OCI-LY3 (cell line): ENCODE results near the gene GPR84.

Experiments used
- H2AFZ ChIP-seq: fragments of 200-600, 300-600 bp; shearing (Covaris generic); 2 replicates; pipeline ENCODE4 v1.6.0; 2014; ENCODE audit warnings: antibody characterized with exemption, low read depth, low read length
- H3K27ac ChIP-seq: fragments of 200-600, 300-600 bp; sonication (generic); 2 replicates; pipeline ENCODE4 v1.5.1; 2014; ENCODE audit warnings: mild to moderate bottlenecking, low read length, moderate library complexity, mixed read lengths
- H3K27me3 ChIP-seq: fragments of 200-600, 300-600 bp; sonication (generic); 2 replicates; pipeline ENCODE4 v1.6.1; 2014; ENCODE audit warnings: low read depth, low read length, mixed read lengths
- H3K36me3 ChIP-seq: fragments of 200-600, 300-600 bp; sonication (generic); replicated peaks from 2 replicates; pipeline ENCODE3; 2014; ENCODE audit warnings: low read depth, low read length, mixed read lengths
- H3K4me1 ChIP-seq: fragments of 300-600, 200-600 bp; sonication (generic); 2 replicates; pipeline ENCODE4 v1.6.1; 2014; ENCODE audit warnings: low read length, mixed read lengths
- H3K4me2 ChIP-seq: fragments of 200-600, 300-600 bp; sonication (generic); 2 replicates; pipeline ENCODE4 v1.6.1; 2014; ENCODE audit warnings: low read length, mixed read lengths
- H3K4me3 ChIP-seq: fragments of 300-600, 200-600 bp; sonication (generic); 2 replicates; pipeline ENCODE4 v1.5.1; 2014; ENCODE audit warnings: antibody characterized with exemption, mild to moderate bottlenecking, low read length, moderate library complexity
- H3K79me2 ChIP-seq: fragments of 300-600, 200-600 bp; shearing (Covaris generic); 2 replicates; pipeline ENCODE4 v1.6.1; 2014; ENCODE audit warnings: mild to moderate bottlenecking, low read length, mixed read lengths
- H3K9ac ChIP-seq: fragments of 300-600, 200-600 bp; shearing (Covaris generic); 2 replicates; pipeline ENCODE4 v1.6.0; 2014; ENCODE audit warnings: mild to moderate bottlenecking, low read length, moderate library complexity
- H3K9me3 ChIP-seq: fragments of 200-600, 300-600 bp; shearing (Covaris generic); 2 replicates; pipeline ENCODE4 v1.6.1; 2014; ENCODE audit warnings: low read length, mixed read lengths; ENCODE audit not compliant: insufficient read depth
- H4K20me1 ChIP-seq: fragments of 200-600, 300-600 bp; sonication (generic); 2 replicates; pipeline ENCODE4 v1.6.1; 2016; ENCODE audit warnings: low read length, mixed read lengths; ENCODE audit not compliant: insufficient read depth
- EZH2phosphoT487 ChIP-seq: fragments of 200-600 bp; shearing (Covaris generic); IDR thresholded peaks from 2 replicates; pipeline ENCODE4 v1.6.1; 2018; ENCODE audit warnings: antibody characterized with exemption, mixed run types, low read depth
- TF ChIP-seq, protein P1 (sequence below): fragments of 200-600, 300-600 bp; sonication (generic); IDR thresholded peaks from 2 replicates; pipeline ENCODE4 v1.5.1; 2014; ENCODE audit warnings: antibody characterized with exemption, low read length, low read depth

The GPR84 gene

GRCh38 chr12:54349036-54349435 is 15.2 kb downstream of the GPR84 start:
- H3K4me3 ChIP-seq, result no peak overlapping the region
- H2AFZ ChIP-seq, result no peak overlapping the region
- H3K9me3 ChIP-seq, result no peaks in the 10 kb centered on the region
- no peak overlapping the region for H3K27ac ChIP-seq
- H3K79me2 ChIP-seq, result no peaks in the 10 kb centered on the region
- H4K20me1 ChIP-seq, result 0 out of 2 replicates have a peak, but pooled peaks cover 4% of the 10 kb centered on the region
- H3K4me1 ChIP-seq, result peaks cover 12% of the 10 kb centered on the region
- H3K9ac ChIP-seq, result no peak overlapping the region
- no peak overlapping the region for H3K4me2 ChIP-seq
- H3K27me3 ChIP-seq, result no peaks in the 10 kb centered on the region
- TF ChIP-seq, protein P1, sequence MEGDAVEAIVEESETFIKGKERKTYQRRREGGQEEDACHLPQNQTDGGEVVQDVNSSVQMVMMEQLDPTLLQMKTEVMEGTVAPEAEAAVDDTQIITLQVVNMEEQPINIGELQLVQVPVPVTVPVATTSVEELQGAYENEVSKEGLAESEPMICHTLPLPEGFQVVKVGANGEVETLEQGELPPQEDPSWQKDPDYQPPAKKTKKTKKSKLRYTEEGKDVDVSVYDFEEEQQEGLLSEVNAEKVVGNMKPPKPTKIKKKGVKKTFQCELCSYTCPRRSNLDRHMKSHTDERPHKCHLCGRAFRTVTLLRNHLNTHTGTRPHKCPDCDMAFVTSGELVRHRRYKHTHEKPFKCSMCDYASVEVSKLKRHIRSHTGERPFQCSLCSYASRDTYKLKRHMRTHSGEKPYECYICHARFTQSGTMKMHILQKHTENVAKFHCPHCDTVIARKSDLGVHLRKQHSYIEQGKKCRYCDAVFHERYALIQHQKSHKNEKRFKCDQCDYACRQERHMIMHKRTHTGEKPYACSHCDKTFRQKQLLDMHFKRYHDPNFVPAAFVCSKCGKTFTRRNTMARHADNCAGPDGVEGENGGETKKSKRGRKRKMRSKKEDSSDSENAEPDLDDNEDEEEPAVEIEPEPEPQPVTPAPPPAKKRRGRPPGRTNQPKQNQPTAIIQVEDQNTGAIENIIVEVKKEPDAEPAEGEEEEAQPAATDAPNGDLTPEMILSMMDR, result no peak
- TF ChIP-seq EZH2phosphoT487, result no peak
- H3K36me3 ChIP-seq, result peaks cover 41% of the 10 kb centered on the region

DNA sequence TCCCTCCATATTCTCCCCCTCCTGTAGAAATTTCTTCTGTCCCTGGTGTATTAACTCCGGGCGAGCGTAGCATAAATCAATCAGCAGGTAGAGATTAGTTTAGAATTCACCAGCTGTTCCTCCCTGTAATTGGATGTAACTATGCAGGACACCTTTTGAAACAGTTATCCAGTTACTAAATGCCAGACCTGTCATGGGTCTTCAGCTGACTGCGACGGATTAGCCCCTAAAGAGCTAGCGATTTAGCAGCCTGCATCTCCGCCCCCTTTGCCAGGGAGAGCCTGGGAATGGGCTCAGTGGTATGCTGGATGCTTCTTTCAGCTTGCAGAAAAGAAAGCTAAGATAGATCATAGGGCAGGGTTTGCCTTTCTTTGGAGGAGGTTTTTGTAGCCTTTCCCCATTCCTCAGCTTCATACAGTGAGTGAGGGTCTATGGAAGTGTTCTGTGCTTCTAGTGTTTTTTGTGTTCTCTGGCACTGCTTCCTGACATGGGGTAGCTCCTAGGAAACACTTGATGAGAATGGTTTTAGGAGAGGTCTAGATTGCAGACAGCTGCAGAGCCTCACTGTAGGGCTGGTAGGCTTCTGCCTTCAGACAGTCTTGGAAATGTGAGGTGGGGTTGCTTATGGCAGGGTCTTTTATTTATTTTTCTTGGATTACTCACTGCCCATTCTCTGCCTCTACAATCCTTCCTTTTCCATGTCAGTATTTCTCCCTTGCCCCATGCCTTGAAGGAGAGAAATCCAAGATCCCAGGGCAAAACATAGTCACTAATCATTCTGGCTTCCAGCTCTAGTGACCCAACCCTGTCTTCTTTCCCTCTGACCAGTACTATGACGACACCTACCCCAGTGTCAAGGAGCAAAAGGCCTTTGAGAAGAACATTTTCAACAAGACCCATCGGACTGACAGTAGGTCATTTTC is 22.6 kb downstream of the GPR84 start:
- TF ChIP-seq, protein P1, result no peak
- TF ChIP-seq EZH2phosphoT487, result no peak
- H3K4me3 ChIP-seq, result no peak overlapping the region
- no peak overlapping the region for H2AFZ ChIP-seq
- no peak overlapping the region for H3K27ac ChIP-seq
- no peak overlapping the region for H3K9ac ChIP-seq
- peaks cover 23% of the 10 kb centered on the region for H3K36me3 ChIP-seq
- H3K9me3 ChIP-seq, result no peaks in the 10 kb centered on the region
- no peak overlapping the region for H3K4me2 ChIP-seq
- peaks cover 9% of the 10 kb centered on the region for H3K4me1 ChIP-seq
- H4K20me1 ChIP-seq, result 0 out of 2 replicates have a peak, but pooled peaks cover 14% of the 10 kb centered on the region
- H3K79me2 ChIP-seq, result no peaks in the 10 kb centered on the region
- H3K27me3 ChIP-seq, result no peaks in the 10 kb centered on the region

- H3K4me2 ChIP-seq, result no peak overlapping the region
- no peaks in the 10 kb centered on the region for H3K27me3 ChIP-seq
- 0 out of 2 replicates have a peak, but pooled peaks cover 14% of the 10 kb centered on the region for H4K20me1 ChIP-seq
- H3K27ac ChIP-seq, result no peak overlapping the region
- no peaks in the 10 kb centered on the region for H3K79me2 ChIP-seq
- no peak overlapping the region for H3K4me3 ChIP-seq
- no peak overlapping the region for H3K9ac ChIP-seq
- H3K36me3 ChIP-seq, result peaks cover 23% of the 10 kb centered on the region
- no peaks in the 10 kb centered on the region for H3K9me3 ChIP-seq
- peaks cover 9% of the 10 kb centered on the region for H3K4me1 ChIP-seq
- TF ChIP-seq, protein P1, result no peak
- no peak for TF ChIP-seq EZH2phosphoT487
- no peak overlapping the region for H2AFZ ChIP-seq
These were observed 23.4 kb downstream of the GPR84 start for GRCh38 chr12:54340846-54341245.

DNA sequence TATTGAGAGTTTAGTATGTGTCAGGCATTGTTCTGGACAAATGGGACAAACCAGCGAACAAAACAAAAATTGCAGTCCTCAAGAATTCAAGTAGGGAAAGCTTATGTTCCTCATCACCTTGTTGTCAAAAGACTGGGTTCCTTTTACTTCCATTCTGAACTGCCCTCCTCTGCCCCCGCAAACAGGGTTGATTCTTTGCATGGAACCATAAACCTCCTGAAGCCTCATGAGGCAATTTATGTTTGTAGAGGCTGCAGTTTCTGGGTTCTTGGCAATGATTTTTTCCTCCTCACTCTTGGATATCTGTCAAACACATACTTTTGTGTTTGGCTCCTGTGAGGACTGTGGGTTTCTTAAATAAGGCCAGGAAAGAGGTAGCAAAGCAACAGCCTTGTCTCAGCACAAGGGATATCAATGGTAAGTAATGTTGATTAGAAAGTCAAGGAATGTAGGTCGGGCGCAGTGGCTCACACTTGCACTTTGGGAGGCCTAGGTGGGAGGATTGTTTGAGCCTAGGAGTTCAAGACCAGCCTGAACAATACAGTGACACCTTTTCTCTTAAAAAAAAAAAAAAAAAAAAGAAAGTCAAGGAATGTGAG is 25.5 kb downstream of the GPR84 start:
- no peak overlapping the region for H3K4me3 ChIP-seq
- no peaks in the 10 kb centered on the region for H3K9me3 ChIP-seq
- H3K79me2 ChIP-seq, result no peaks in the 10 kb centered on the region
- H3K27ac ChIP-seq, result no peak overlapping the region
- peaks cover 20% of the 10 kb centered on the region for H3K36me3 ChIP-seq
- no peak overlapping the region for H3K9ac ChIP-seq
- TF ChIP-seq, protein P1, result no peak
- TF ChIP-seq EZH2phosphoT487, result no peak
- no peaks in the 10 kb centered on the region for H3K27me3 ChIP-seq
- H3K4me2 ChIP-seq, result no peak overlapping the region
- no peak overlapping the region for H2AFZ ChIP-seq
- H4K20me1 ChIP-seq, result 0 out of 2 replicates have a peak, but pooled peaks cover 10% of the 10 kb centered on the region
- no peaks in the 10 kb centered on the region for H3K4me1 ChIP-seq
